Lower leg skin (tissue), 3 donors: ENCODE measurements around the gene ERC2.

Experiments
- POLR2A ChIP-seq, 2 donors: fragments of 450-650 bp; IDR thresholded peaks; one replicate each; pipeline ENCODE4 v1.6.1; 2016 to 2017; ENCODE audit warnings: antibody characterized with exemption in 2 of 2, mild to moderate bottlenecking in 1 of 2, moderate library complexity in 1 of 2
- TF ChIP-seq, protein P1 (sequence below), 3 donors: fragments of 450-650 bp; IDR thresholded peaks; one replicate each; pipeline ENCODE4 v1.5.1; 2016; ENCODE audit warnings: antibody characterized with exemption in 3 of 3, mild to moderate bottlenecking in 3 of 3, moderate library complexity in 2 of 3

GRCh38 chr3:56413911-56414310 is 54.4 kb downstream of the ERC2 start:
- TF ChIP-seq, protein P1, sequence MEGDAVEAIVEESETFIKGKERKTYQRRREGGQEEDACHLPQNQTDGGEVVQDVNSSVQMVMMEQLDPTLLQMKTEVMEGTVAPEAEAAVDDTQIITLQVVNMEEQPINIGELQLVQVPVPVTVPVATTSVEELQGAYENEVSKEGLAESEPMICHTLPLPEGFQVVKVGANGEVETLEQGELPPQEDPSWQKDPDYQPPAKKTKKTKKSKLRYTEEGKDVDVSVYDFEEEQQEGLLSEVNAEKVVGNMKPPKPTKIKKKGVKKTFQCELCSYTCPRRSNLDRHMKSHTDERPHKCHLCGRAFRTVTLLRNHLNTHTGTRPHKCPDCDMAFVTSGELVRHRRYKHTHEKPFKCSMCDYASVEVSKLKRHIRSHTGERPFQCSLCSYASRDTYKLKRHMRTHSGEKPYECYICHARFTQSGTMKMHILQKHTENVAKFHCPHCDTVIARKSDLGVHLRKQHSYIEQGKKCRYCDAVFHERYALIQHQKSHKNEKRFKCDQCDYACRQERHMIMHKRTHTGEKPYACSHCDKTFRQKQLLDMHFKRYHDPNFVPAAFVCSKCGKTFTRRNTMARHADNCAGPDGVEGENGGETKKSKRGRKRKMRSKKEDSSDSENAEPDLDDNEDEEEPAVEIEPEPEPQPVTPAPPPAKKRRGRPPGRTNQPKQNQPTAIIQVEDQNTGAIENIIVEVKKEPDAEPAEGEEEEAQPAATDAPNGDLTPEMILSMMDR (IDR thresholded peaks at IDR 0.05) = no peak
- TF ChIP-seq POLR2A (IDR thresholded peaks at IDR 0.05) = no peak
